ENCODE measurements around the gene C10orf90.

GRCh38 chr10:126452245-126452644 is 218.2 kb downstream of the C10orf90 start:
- TF ChIP-seq CTCF (conservative IDR thresholded peaks at IDR 0.05; ENCODE audit: low read length), result no peak
- no peak for TF ChIP-seq EZH2phosphoT487 (IDR thresholded peaks at IDR 0.05; ENCODE audit: borderline replicate concordance)
